H9 (cell line): Measurements from ENCODE around the gene SDK1. TPM values are rescaled to one million over a fixed set of nuclear protein-coding genes. Genes with fewer than 3 reads are reported as not detected.

Experiments
- DNase-seq: peaks from one replicate; pipeline ENCODE4 v3.0.0-alpha.2; 2017
- H2AFZ ChIP-seq: one replicate; pipeline ENCODE4 v1.6.1; 2013; ENCODE audit warnings: mild to moderate bottlenecking, low read length, control low read depth, moderate library complexity
- H2AK5ac ChIP-seq: 2 replicates; pipeline ENCODE4 v1.6.1; 2013; ENCODE audit warnings: low read length, control low read depth, mixed read lengths; ENCODE audit not compliant: insufficient read length
- H2BK120ac ChIP-seq: one replicate; pipeline ENCODE4 v1.6.1; 2013; ENCODE audit warnings: low read depth, mild to moderate bottlenecking, low read length, control low read depth, inconsistent platforms; ENCODE audit not compliant: poor library complexity, severe bottlenecking
- H2BK12ac ChIP-seq: 2 replicates; pipeline ENCODE4 v1.6.1; 2013; ENCODE audit warnings: low read length, control low read depth, mixed read lengths, low read depth; ENCODE audit not compliant: insufficient read length
- H2BK15ac ChIP-seq: 2 replicates; pipeline ENCODE4 v1.6.1; 2013; ENCODE audit warnings: low read depth, low read length, control low read depth
- H2BK20ac ChIP-seq: one replicate; pipeline ENCODE4 v1.6.1; 2013; ENCODE audit warnings: low read depth, mild to moderate bottlenecking, low read length, control low read depth, inconsistent platforms; ENCODE audit not compliant: poor library complexity, severe bottlenecking
- H2BK5ac ChIP-seq: 2 replicates; pipeline ENCODE4 v1.6.1; 2013; ENCODE audit warnings: low read length, control low read depth, mixed read lengths; ENCODE audit not compliant: insufficient read length
- H3K14ac ChIP-seq: 2 replicates; pipeline ENCODE4 v1.6.1; 2013; ENCODE audit warnings: low read length, control low read depth; ENCODE audit not compliant: insufficient read depth
- H3K18ac ChIP-seq: 2 replicates; pipeline ENCODE4 v1.6.1; 2013; ENCODE audit warnings: low read depth, mild to moderate bottlenecking, mixed read lengths, low read length, control low read depth; ENCODE audit not compliant: insufficient read length
- H3K23ac ChIP-seq: 2 replicates; pipeline ENCODE4 v1.6.1; 2013; ENCODE audit warnings: low read length, control low read depth, mixed read lengths, low read depth; ENCODE audit not compliant: insufficient read length
- H3K23me2 ChIP-seq: 2 replicates; pipeline ENCODE4 v1.6.1; 2013; ENCODE audit warnings: low read depth, mild to moderate bottlenecking, mixed read lengths, low read length, control low read depth; ENCODE audit not compliant: insufficient read length, poor library complexity, severe bottlenecking
- H3K27ac ChIP-seq: 2 replicates; pipeline ENCODE4 v1.5.1; 2013; ENCODE audit warnings: low read length, control low read depth, mixed read lengths, low read depth; ENCODE audit not compliant: insufficient read length
- H3K27me3 ChIP-seq: 2 replicates; pipeline ENCODE4 v1.6.1; 2013; ENCODE audit warnings: low read length, control low read depth, inconsistent platforms; ENCODE audit not compliant: insufficient read depth
- H3K4ac ChIP-seq: 2 replicates; pipeline ENCODE4 v1.6.1; 2013; ENCODE audit warnings: low read depth, mild to moderate bottlenecking, control low read depth, inconsistent platforms, low read length, moderate library complexity
- H3K4me1 ChIP-seq: 2 replicates; pipeline ENCODE4 v1.6.1; 2013; ENCODE audit warnings: low read length, control low read depth, inconsistent platforms; ENCODE audit not compliant: insufficient read depth
- H3K4me2 ChIP-seq: 2 replicates; pipeline ENCODE4 v1.6.1; 2013; ENCODE audit warnings: low read length, control low read depth, mixed read lengths; ENCODE audit not compliant: insufficient read length, insufficient read depth
- H3K56ac ChIP-seq: 2 replicates; pipeline ENCODE4 v1.6.1; 2013; ENCODE audit warnings: low read depth, mild to moderate bottlenecking, mixed read lengths, low read length, control low read depth; ENCODE audit not compliant: insufficient read length
- H3K79me1 ChIP-seq: 2 replicates; pipeline ENCODE4 v1.6.1; 2013; ENCODE audit warnings: low read depth, mild to moderate bottlenecking, moderate library complexity, low read length, control low read depth, inconsistent platforms; ENCODE audit not compliant: insufficient read depth, poor library complexity, severe bottlenecking
- H3K79me2 ChIP-seq: 2 replicates; pipeline ENCODE4 v1.6.1; 2013; ENCODE audit warnings: low read length, control low read depth, inconsistent platforms; ENCODE audit not compliant: insufficient read depth
- H3K9ac ChIP-seq: 2 replicates; pipeline ENCODE4 v1.6.1; 2013; ENCODE audit warnings: low read length, control low read depth, mixed read lengths; ENCODE audit not compliant: insufficient read length; ENCODE audit errors: extremely low read depth
- H3K9me3 ChIP-seq: one replicate; pipeline ENCODE4 v1.6.1; 2013; ENCODE audit warnings: low read depth, low read length, inconsistent platforms; ENCODE audit not compliant: control insufficient read depth
- H3T11ph ChIP-seq: one replicate; pipeline ENCODE4 v1.6.1; 2013; ENCODE audit warnings: mild to moderate bottlenecking, low read length, control low read depth, inconsistent platforms
- H4K20me1 ChIP-seq: one replicate; pipeline ENCODE4 v1.6.1; 2013; ENCODE audit not compliant: control insufficient read depth, insufficient read length, insufficient read depth
- H4K5ac ChIP-seq: 2 replicates; pipeline ENCODE4 v1.6.1; 2013; ENCODE audit warnings: low read depth, mild to moderate bottlenecking, mixed read lengths, low read length, control low read depth; ENCODE audit not compliant: insufficient read length
- H4K8ac ChIP-seq: replicated peaks from 2 replicates; pipeline ENCODE4 v1.6.1; 2013; ENCODE audit warnings: low read length, control low read depth, mixed read lengths, low read depth; ENCODE audit not compliant: insufficient read length
- H4K91ac ChIP-seq: 2 replicates; pipeline ENCODE4 v1.6.1; 2013; ENCODE audit warnings: low read depth, mild to moderate bottlenecking, moderate library complexity, mixed read lengths, low read length, control low read depth; ENCODE audit not compliant: insufficient read length
- H3K27ac Mint-ChIP-seq, 3 experiments: 2 replicates in 2 of 3; 3 replicates in 1 of 3; pipeline ENCODE4 v1.8.0; 2020 to 2021; ENCODE audit warnings: mixed read lengths in 3 of 3, mild to moderate bottlenecking in 1 of 3, moderate library complexity in 1 of 3
- H3K27me3 Mint-ChIP-seq: 2 replicates; pipeline ENCODE4 v1.8.0; 2021; ENCODE audit warnings: low read depth, mild to moderate bottlenecking, moderate library complexity, mixed read lengths
- H3K36me3 Mint-ChIP-seq, 3 experiments: 2 replicates in 2 of 3; 3 replicates in 1 of 3; pipeline ENCODE4 v1.8.0; 2020 to 2021; ENCODE audit warnings: low read depth in 3 of 3, mixed read lengths in 3 of 3; ENCODE audit not compliant: insufficient read depth in 1 of 3
- H3K4me1 Mint-ChIP-seq, 2 experiments: 2 replicates each; pipeline ENCODE4 v1.8.0; 2020; ENCODE audit warnings: mixed read lengths in 2 of 2
- H3K4me3 Mint-ChIP-seq, 2 experiments: 2 replicates in 1 of 2; 3 replicates in 1 of 2; pipeline ENCODE4 v1.8.0; 2020 to 2021; ENCODE audit warnings: mild to moderate bottlenecking in 2 of 2, mixed read lengths in 2 of 2, moderate library complexity in 1 of 2
- H3K9me3 Mint-ChIP-seq, 2 experiments: 2 replicates in 1 of 2; 3 replicates in 1 of 2; pipeline ENCODE4 v1.8.0; 2020; ENCODE audit warnings: mild to moderate bottlenecking in 2 of 2, mixed read lengths in 2 of 2, moderate library complexity in 1 of 2
- CTCF ChIP-seq: fragments of 200-600 bp; sonication (generic); conservative IDR thresholded peaks from 3 replicates; pipeline ENCODE4 v1.8.0; 2021; ENCODE audit warnings: antibody characterized with exemption, mild to moderate bottlenecking
- WGBS: extraction: QIAGEN DNeasy Blood & Tissue Kit; methylation state at CpG from one replicate; pipeline ENCODE4 v1.1.7; 2013; ENCODE audit warnings: missing lambda C conversion rate, low lambda C conversion rate, mixed read lengths; ENCODE audit not compliant: insufficient read length; ENCODE audit errors: extremely low coverage; 5-methylcytosine and 5-hydroxymethylcytosine counted together
- total RNA-seq: library from RNA; stranded (reverse); gene quantifications from 2 replicates; pipeline ENCODE4 v1.2.1, GENCODE V29; 2021

Gene SDK1
- total RNA-seq, 1 experiment from 2014 or later, result 8.7 TPM

- H3K4me1 Mint-ChIP-seq, result no peaks in the 10 kb centered on the region
- no peak overlapping the region for H4K5ac ChIP-seq
- H3K27me3 ChIP-seq, result no peaks in the 10 kb centered on the region
- no peaks in the 10 kb centered on the region for H3K79me1 ChIP-seq
- H3K4me3 Mint-ChIP-seq, result no peak overlapping the region
- H2BK5ac ChIP-seq, result no peak overlapping the region
- no peak overlapping the region for H3K18ac ChIP-seq
- H3K9me3 ChIP-seq, result no peaks in the 10 kb centered on the region
- H3K27ac ChIP-seq, result no peak overlapping the region
- no peak overlapping the region for H2BK12ac ChIP-seq
- no peak overlapping the region for H2BK15ac ChIP-seq
- no CpG with 5 or more reads among the region's 12 CpGs for WGBS
- H3K9ac ChIP-seq, result no peak overlapping the region
- no peaks in the 10 kb centered on the region for H3K79me2 ChIP-seq
- no peaks in the 10 kb centered on the region for H3K4me1 ChIP-seq
- H3T11ph ChIP-seq, result no peak overlapping the region
- no peaks in the 10 kb centered on the region for H3K9me3 Mint-ChIP-seq
- H3K14ac ChIP-seq, result no peak overlapping the region
- no peak overlapping the region for H2AK5ac ChIP-seq
- DNase-seq, result no peak
- no peak overlapping the region for H3K23ac ChIP-seq
- H3K56ac ChIP-seq, result no peak overlapping the region
- no peak overlapping the region for H3K4me2 ChIP-seq
- no peak overlapping the region for H4K8ac ChIP-seq
- no peak overlapping the region for H2AFZ ChIP-seq
- no peaks in the 10 kb centered on the region for H3K36me3 Mint-ChIP-seq
- TF ChIP-seq CTCF, result no peak
- no peaks in the 10 kb centered on the region for H3K27me3 Mint-ChIP-seq
- H4K91ac ChIP-seq, result no peak overlapping the region
- H3K27ac Mint-ChIP-seq, result no peak overlapping the region; a peak in 1 of 7 replicates
- no peaks in the 10 kb centered on the region for H3K23me2 ChIP-seq
- H2BK120ac ChIP-seq, result no peak overlapping the region
- H2BK20ac ChIP-seq, result no peak overlapping the region
- no peaks in the 10 kb centered on the region for H4K20me1 ChIP-seq
- no peak overlapping the region for H3K4ac ChIP-seq
Observed at GRCh38 chr7:3345699-3346481, 44.8 kb downstream of the SDK1 start.
